ENCODE results near the gene PASK.

DNA sequence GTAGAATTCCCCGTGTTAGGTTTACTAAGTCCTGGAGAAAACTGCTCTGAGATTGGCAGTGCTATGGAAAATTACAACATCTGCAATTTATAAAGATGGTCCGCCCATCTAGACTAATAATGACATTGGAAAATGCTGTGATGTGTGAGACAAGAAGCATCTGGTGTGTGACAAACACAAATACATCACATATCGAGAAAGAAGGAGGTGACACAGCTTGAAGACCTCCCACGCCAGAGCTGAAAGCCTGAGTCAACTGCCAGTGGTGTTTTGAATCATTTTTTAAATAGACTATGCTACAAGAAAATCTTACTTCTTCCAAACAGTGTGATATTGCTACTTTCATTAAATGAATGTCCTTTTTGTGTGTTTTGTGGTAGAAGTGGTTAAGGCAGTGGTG lies 30.6 kb upstream of the PASK start:
- TF ChIP-seq EP300 (conservative IDR thresholded peaks at IDR 0.05; ENCODE audit: poor library complexity, severe bottlenecking) (no peak), EZH2 (IDR thresholded peaks at IDR 0.05; ENCODE audit: borderline replicate concordance, insufficient read depth, low read length, poor library complexity, severe bottlenecking) (no peak), TAF1 (IDR thresholded peaks at IDR 0.05; ENCODE audit: low read depth) (no peak), RAD21 (conservative IDR thresholded peaks at IDR 0.05) (no peak), MXI1 (conservative IDR thresholded peaks at IDR 0.05; ENCODE audit: poor library complexity, severe bottlenecking) (no peak)
- TF ChIP-seq, protein P1, sequence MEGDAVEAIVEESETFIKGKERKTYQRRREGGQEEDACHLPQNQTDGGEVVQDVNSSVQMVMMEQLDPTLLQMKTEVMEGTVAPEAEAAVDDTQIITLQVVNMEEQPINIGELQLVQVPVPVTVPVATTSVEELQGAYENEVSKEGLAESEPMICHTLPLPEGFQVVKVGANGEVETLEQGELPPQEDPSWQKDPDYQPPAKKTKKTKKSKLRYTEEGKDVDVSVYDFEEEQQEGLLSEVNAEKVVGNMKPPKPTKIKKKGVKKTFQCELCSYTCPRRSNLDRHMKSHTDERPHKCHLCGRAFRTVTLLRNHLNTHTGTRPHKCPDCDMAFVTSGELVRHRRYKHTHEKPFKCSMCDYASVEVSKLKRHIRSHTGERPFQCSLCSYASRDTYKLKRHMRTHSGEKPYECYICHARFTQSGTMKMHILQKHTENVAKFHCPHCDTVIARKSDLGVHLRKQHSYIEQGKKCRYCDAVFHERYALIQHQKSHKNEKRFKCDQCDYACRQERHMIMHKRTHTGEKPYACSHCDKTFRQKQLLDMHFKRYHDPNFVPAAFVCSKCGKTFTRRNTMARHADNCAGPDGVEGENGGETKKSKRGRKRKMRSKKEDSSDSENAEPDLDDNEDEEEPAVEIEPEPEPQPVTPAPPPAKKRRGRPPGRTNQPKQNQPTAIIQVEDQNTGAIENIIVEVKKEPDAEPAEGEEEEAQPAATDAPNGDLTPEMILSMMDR (IDR thresholded peaks at IDR 0.05; ENCODE audit: poor library complexity, severe bottlenecking): no peak
